BLaER1 (cell line): ENCODE measurements around the gene MAB21L2.

ENCODE experiments used
- H3K27ac ChIP-seq: shearing (Covaris generic); formaldehyde crosslinking; 2 replicates; pipeline ENCODE4 v1.8.1; 2022
- H3K27me3 ChIP-seq: shearing (Covaris generic); formaldehyde crosslinking; 2 replicates; pipeline ENCODE4 v1.8.1; 2022
- H3K36me3 ChIP-seq: shearing (Covaris generic); formaldehyde crosslinking; 2 replicates; pipeline ENCODE4 v1.8.1; 2022
- H3K4me1 ChIP-seq: shearing (Covaris generic); formaldehyde crosslinking; 2 replicates; pipeline ENCODE4 v1.8.1; 2022
- H3K4me2 ChIP-seq: shearing (Covaris generic); formaldehyde crosslinking; 2 replicates; pipeline ENCODE4 v1.8.1; 2022
- H3K4me3 ChIP-seq: shearing (Covaris generic); formaldehyde crosslinking; 2 replicates; pipeline ENCODE4 v1.8.1; 2022
- H3K9ac ChIP-seq: shearing (Covaris generic); formaldehyde crosslinking; 2 replicates; pipeline ENCODE4 v1.8.1; 2022
- H3K9me3 ChIP-seq: shearing (Covaris generic); formaldehyde crosslinking; 2 replicates; pipeline ENCODE4 v1.8.1; 2022
- H4K20me1 ChIP-seq: shearing (Covaris generic); formaldehyde crosslinking; 2 replicates; pipeline ENCODE4 v1.8.1; 2022
- Cebpa-rat ChIP-seq: shearing (Covaris generic); IDR thresholded peaks from 2 replicates; pipeline ENCODE4 v1.8.1; 2022

Gene MAB21L2

DNA sequence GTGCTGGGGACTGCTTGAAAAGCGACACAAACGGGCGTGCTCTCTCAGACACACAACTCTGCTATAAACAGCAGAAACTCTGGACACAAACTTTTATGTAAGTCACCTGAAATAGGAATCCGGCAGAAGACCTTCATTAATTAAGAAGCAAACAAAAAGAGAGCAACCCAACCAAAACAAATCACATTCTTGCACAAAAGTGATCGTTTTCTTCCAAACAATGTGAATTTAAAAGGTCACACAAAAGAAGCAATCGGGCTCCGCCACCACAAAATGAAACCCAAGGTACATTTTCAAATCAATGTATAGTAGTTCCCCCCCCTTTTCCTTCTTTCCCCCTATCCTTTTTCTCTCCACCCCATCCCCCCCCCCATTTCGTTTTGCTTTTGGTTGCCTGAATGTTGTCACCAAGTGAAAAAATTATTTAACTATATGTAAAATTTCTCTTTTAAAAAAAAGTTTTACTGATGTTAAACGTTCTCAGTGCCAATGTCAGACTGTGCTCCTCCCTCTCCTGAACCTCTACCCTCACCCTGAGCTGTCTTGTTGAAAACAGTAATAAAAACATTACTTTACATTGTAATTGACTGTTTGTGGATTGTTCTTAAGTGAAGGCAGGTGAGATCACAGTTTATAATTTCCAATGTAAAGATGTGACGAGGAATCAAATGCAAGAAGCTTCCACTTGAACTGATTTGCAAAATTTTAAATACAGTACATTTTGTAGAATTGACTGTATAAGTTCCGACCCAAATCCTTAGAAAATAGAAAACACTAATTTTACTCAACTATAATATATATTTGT, 2.4 kb downstream of the MAB21L2 start:
- no peak overlapping the region for H3K27ac ChIP-seq
- H3K9ac ChIP-seq: no peak overlapping the region
- no peak overlapping the region for H3K4me2 ChIP-seq
- TF ChIP-seq Cebpa-rat: no peak
- no peaks in the 10 kb centered on the region for H3K4me1 ChIP-seq
- peaks cover 43% of the 10 kb centered on the region for H3K9me3 ChIP-seq
- H4K20me1 ChIP-seq: no peaks in the 10 kb centered on the region
- no peaks in the 10 kb centered on the region for H3K27me3 ChIP-seq
- peaks cover 31% of the 10 kb centered on the region for H3K36me3 ChIP-seq
- no peak overlapping the region for H3K4me3 ChIP-seq

- H3K36me3 ChIP-seq: peaks cover 22% of the 10 kb centered on the region
- H3K4me3 ChIP-seq: no peak overlapping the region
- no peak overlapping the region for H3K4me2 ChIP-seq
- H3K9ac ChIP-seq: no peak overlapping the region
- H3K27me3 ChIP-seq: no peaks in the 10 kb centered on the region
- no peak for TF ChIP-seq Cebpa-rat
- no peak overlapping the region for H3K27ac ChIP-seq
- H3K4me1 ChIP-seq: no peaks in the 10 kb centered on the region
- no peaks in the 10 kb centered on the region for H4K20me1 ChIP-seq
- H3K9me3 ChIP-seq: peaks cover 30% of the 10 kb centered on the region
These were observed 3.7 kb downstream of the MAB21L2 start for GRCh38 chr4:150585611-150586010.

DNA sequence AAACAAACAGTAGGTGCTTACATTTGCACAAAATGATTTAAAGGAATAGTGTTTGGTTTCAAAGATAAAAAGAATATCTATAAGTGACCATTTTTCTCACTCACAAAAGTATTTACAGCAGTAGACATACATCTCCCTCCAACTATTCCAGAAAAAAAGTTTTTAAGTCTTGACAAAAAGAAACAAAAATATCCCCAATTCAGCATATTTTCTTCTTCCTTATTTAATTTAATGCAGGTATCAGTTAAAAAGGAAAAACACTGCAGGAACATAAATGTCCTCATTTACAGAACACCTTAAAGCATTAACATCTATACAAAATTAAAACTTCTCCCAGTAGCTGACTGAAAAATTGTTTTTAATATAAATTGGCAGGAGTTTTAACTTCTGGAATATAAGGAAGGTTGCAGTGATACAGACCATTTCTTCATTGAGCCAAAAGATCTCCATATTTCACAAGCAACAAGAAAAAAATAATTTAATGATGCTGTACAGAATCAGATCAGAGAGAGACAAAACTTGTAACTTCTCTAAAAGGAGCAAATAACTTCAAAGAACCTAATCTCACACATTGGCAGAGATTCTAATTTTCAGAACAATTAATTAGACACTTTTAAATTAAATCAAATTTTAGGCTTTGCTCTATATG, 4.3 kb downstream of the MAB21L2 start:
- peaks cover 29% of the 10 kb centered on the region for H3K9me3 ChIP-seq
- H3K9ac ChIP-seq: no peak overlapping the region
- no peak for TF ChIP-seq Cebpa-rat
- H3K27ac ChIP-seq: no peak overlapping the region
- H3K36me3 ChIP-seq: peaks cover 22% of the 10 kb centered on the region
- H4K20me1 ChIP-seq: no peaks in the 10 kb centered on the region
- no peaks in the 10 kb centered on the region for H3K27me3 ChIP-seq
- H3K4me1 ChIP-seq: no peaks in the 10 kb centered on the region
- H3K4me3 ChIP-seq: no peak overlapping the region
- no peak overlapping the region for H3K4me2 ChIP-seq

- TF ChIP-seq Cebpa-rat: no peak
- H3K36me3 ChIP-seq: peaks cover 9% of the 10 kb centered on the region
- no peaks in the 10 kb centered on the region for H3K27me3 ChIP-seq
- no peak overlapping the region for H3K9ac ChIP-seq
- H3K4me1 ChIP-seq: no peaks in the 10 kb centered on the region
- no peak overlapping the region for H3K4me3 ChIP-seq
- H4K20me1 ChIP-seq: no peaks in the 10 kb centered on the region
- no peak overlapping the region for H3K4me2 ChIP-seq
- peaks cover 9% of the 10 kb centered on the region for H3K9me3 ChIP-seq
- no peak overlapping the region for H3K27ac ChIP-seq
These were observed 6.4 kb downstream of the MAB21L2 start for GRCh38 chr4:150588316-150588715.

GRCh38 chr4:150589157-150589556, 7.2 kb downstream of the MAB21L2 start:
- no peaks in the 10 kb centered on the region for H3K4me1 ChIP-seq
- TF ChIP-seq Cebpa-rat: no peak
- H3K4me2 ChIP-seq: no peak overlapping the region
- H3K9ac ChIP-seq: no peak overlapping the region
- H3K27me3 ChIP-seq: no peaks in the 10 kb centered on the region
- peaks cover under 1% of the 10 kb centered on the region; the same call in 1 of the 2 replicates for H3K9me3 ChIP-seq
- H3K27ac ChIP-seq: no peak overlapping the region
- 0 out of 2 replicates have a peak, but pooled peaks cover under 1% of the 10 kb centered on the region for H3K36me3 ChIP-seq
- no peaks in the 10 kb centered on the region for H4K20me1 ChIP-seq
- H3K4me3 ChIP-seq: no peak overlapping the region

DNA sequence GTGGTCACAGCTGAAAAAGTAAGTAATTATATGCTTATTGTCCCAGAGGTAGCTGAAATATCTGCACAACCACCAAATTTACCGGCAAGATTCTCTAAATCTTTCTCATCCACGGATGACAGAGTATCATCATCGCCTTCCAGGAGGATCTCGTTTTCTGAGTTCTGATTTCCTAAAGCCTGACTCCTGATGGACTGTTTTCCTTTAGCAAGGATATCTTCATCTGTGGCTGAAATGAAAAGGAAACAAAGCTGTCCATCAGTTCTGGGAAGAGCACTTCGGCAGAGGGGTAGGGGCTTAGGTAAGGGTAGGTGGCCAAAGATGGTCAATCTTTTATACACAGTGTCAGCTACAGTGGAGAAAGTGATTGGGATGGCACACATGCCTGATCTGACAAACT, 8.7 kb downstream of the MAB21L2 start:
- no peak for TF ChIP-seq Cebpa-rat
- H4K20me1 ChIP-seq: no peaks in the 10 kb centered on the region
- no peak overlapping the region for H3K4me3 ChIP-seq
- H3K4me1 ChIP-seq: no peaks in the 10 kb centered on the region
- H3K9me3 ChIP-seq: no peaks in the 10 kb centered on the region
- H3K9ac ChIP-seq: no peak overlapping the region
- no peaks in the 10 kb centered on the region for H3K27me3 ChIP-seq
- H3K27ac ChIP-seq: no peak overlapping the region
- H3K36me3 ChIP-seq: no peaks in the 10 kb centered on the region
- no peak overlapping the region for H3K4me2 ChIP-seq

DNA sequence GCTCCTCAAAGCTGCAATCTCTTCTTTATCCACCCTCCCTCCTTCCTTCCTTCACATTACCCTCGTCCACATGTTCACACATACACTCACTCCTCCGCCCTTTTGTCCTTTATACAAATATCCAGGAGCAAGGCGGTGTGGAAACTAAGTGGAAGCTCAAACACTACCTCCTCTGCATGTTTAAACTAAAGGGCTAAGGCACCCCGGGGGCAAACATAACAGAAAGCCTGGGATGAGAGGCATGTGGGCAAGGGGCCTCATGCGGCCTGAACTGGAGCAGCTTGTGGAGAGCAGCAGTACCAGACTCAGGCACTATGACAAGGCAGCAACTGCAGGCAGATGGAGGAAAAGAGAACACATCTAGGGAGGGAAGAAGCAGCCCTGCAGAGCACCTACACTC, 9.5 kb downstream of the MAB21L2 start:
- H3K4me2 ChIP-seq: no peak overlapping the region
- H4K20me1 ChIP-seq: no peaks in the 10 kb centered on the region
- H3K4me3 ChIP-seq: no peak overlapping the region
- no peaks in the 10 kb centered on the region for H3K4me1 ChIP-seq
- no peaks in the 10 kb centered on the region for H3K36me3 ChIP-seq
- no peak overlapping the region for H3K9ac ChIP-seq
- H3K27me3 ChIP-seq: no peaks in the 10 kb centered on the region
- no peak overlapping the region for H3K27ac ChIP-seq
- no peak for TF ChIP-seq Cebpa-rat
- H3K9me3 ChIP-seq: no peaks in the 10 kb centered on the region

- no peak overlapping the region for H3K9ac ChIP-seq
- no peaks in the 10 kb centered on the region for H3K4me1 ChIP-seq
- no peaks in the 10 kb centered on the region for H4K20me1 ChIP-seq
- H3K4me2 ChIP-seq: no peak overlapping the region
- no peaks in the 10 kb centered on the region for H3K9me3 ChIP-seq
- no peak for TF ChIP-seq Cebpa-rat
- no peaks in the 10 kb centered on the region for H3K36me3 ChIP-seq
- H3K4me3 ChIP-seq: no peak overlapping the region
- no peaks in the 10 kb centered on the region for H3K27me3 ChIP-seq
- H3K27ac ChIP-seq: no peak overlapping the region
These were observed 10.0 kb downstream of the MAB21L2 start for GRCh38 chr4:150591904-150592303.

- no peak overlapping the region for H3K27ac ChIP-seq
- no peak overlapping the region for H3K9ac ChIP-seq
- no peaks in the 10 kb centered on the region for H3K36me3 ChIP-seq
- no peaks in the 10 kb centered on the region for H3K4me1 ChIP-seq
- H3K4me2 ChIP-seq: no peak overlapping the region
- no peaks in the 10 kb centered on the region for H4K20me1 ChIP-seq
- H3K9me3 ChIP-seq: no peaks in the 10 kb centered on the region
- no peak for TF ChIP-seq Cebpa-rat
- H3K4me3 ChIP-seq: no peak overlapping the region
- no peaks in the 10 kb centered on the region for H3K27me3 ChIP-seq
These were observed 12.0 kb downstream of the MAB21L2 start for GRCh38 chr4:150593996-150594395.

DNA sequence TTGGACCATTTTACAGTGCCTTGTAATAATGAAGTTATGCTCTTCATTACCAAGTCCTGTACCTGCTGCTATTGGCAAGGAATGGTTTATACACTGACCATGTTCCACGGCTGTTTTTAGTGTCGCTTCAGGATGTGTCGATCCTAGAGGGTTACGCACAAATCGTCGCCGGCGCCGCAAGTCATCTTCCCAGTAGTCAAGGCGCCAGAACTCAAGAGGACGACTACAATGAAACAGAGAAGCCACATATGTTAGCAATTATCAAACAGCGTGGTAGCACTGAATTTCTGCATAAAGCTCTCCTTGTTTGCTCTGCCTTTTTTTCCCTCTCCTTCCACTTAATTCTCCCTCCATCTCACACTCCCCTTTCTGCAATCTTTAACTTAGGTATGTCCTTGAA, 17.0 kb downstream of the MAB21L2 start:
- Histone ChIP-seq H3K4me2 (no peak overlapping the region), H3K4me1 (no peaks in the 10 kb centered on the region), H3K9me3 (no peaks in the 10 kb centered on the region), H3K27me3 (no peaks in the 10 kb centered on the region), H3K36me3 (no peaks in the 10 kb centered on the region), H3K27ac (no peak overlapping the region), H3K9ac (no peak overlapping the region), H4K20me1 (no peaks in the 10 kb centered on the region), H3K4me3 (no peak overlapping the region)
- TF ChIP-seq Cebpa-rat: no peak
